Cardiac fibroblast (primary cell): ENCODE data around the gene SMIM32.

ENCODE experiments used
- DNase-seq, 2 donors: peaks; one replicate each; pipeline versions ENCODE4 v3.0.0 to v3.0.0-alpha.2; 2010; ENCODE audit warnings: low read depth in 2 of 2
- H3K4me3 ChIP-seq, 2 donors: replicated peaks in 1 of 2; 1 replicate in 1 of 2; 2 replicates in 1 of 2; pipeline ENCODE4 v1.5.1; 2011; ENCODE audit warnings: low read depth in 2 of 2, low read length in 2 of 2, mild to moderate bottlenecking in 2 of 2, moderate library complexity in 1 of 2
- CTCF ChIP-seq: IDR thresholded peaks from one replicate; pipeline ENCODE4 v1.5.1; 2011; ENCODE audit warnings: low read depth, mild to moderate bottlenecking, low read length, inconsistent platforms

SMIM32 gene

GRCh38 chr5:136209346-136209910 is 16.5 kb upstream of the SMIM32 start:
- no peak for DNase-seq
- H3K4me3 ChIP-seq: no peak overlapping the region
- TF ChIP-seq CTCF: no peak

- H3K4me3 ChIP-seq: no peak overlapping the region
- DNase-seq: no peak
- no peak for TF ChIP-seq CTCF
Measured at GRCh38 chr5:136208916-136209315, 16.0 kb upstream of the SMIM32 start.

- H3K4me3 ChIP-seq: no peak overlapping the region
- no peak for TF ChIP-seq CTCF
- no peak for DNase-seq
Measured at GRCh38 chr5:136207631-136208030, 14.7 kb upstream of the SMIM32 start.

GRCh38 chr5:136206361-136206760 is 13.4 kb upstream of the SMIM32 start:
- no peak for DNase-seq
- TF ChIP-seq CTCF: no peak
- no peak overlapping the region for H3K4me3 ChIP-seq

- no peak for TF ChIP-seq CTCF
- H3K4me3 ChIP-seq: no peak overlapping the region
- no peak for DNase-seq
Measured at GRCh38 chr5:136205941-136206340, 13.0 kb upstream of the SMIM32 start.

- no peak overlapping the region for H3K4me3 ChIP-seq
- no peak for TF ChIP-seq CTCF
- no peak for DNase-seq
Measured at GRCh38 chr5:136205061-136205702, 12.2 kb upstream of the SMIM32 start.

- H3K4me3 ChIP-seq: no peak overlapping the region
- no peak for TF ChIP-seq CTCF
- DNase-seq: no peak
Measured at GRCh38 chr5:136203303-136203922, 10.5 kb upstream of the SMIM32 start.
